Duodenal mucosa (tissue), 2 donors: ENCODE data around the gene EVI2B.
"Not testable (repeated sequence)": the region's sequence is repeated elsewhere in the genome, so short reads cannot be mapped to it uniquely, and the experiment has no call there.

Experiments used
- H3K27ac ChIP-seq: one replicate; pipeline ENCODE4 v1.7.0; 2013; ENCODE audit warnings: low read depth, low read length
- H3K27me3 ChIP-seq, 2 donors: one replicate each; pipeline ENCODE4 v1.7.0; 2013; ENCODE audit warnings: low read length in 2 of 2, control low read depth in 1 of 2; ENCODE audit not compliant: insufficient read depth in 2 of 2, control insufficient read depth in 1 of 2
- H3K36me3 ChIP-seq, 2 donors: one replicate each; pipeline ENCODE4 v1.7.0; 2013; ENCODE audit warnings: low read length in 2 of 2, control low read depth in 1 of 2; ENCODE audit not compliant: insufficient read depth in 2 of 2, control insufficient read depth in 1 of 2
- H3K4me1 ChIP-seq, 2 donors: one replicate each; pipeline ENCODE4 v1.7.0; 2013; ENCODE audit warnings: low read length in 2 of 2, control low read depth in 1 of 2; ENCODE audit not compliant: insufficient read depth in 2 of 2, control insufficient read depth in 1 of 2
- H3K4me3 ChIP-seq, 2 donors: one replicate each; pipeline ENCODE4 v1.7.0; 2013; ENCODE audit warnings: low read length in 2 of 2, low read depth in 1 of 2
- H3K9ac ChIP-seq, 2 donors: one replicate each; pipeline ENCODE4 v1.7.0; 2013; ENCODE audit warnings: low read length in 2 of 2, low read depth in 1 of 2
- H3K9me3 ChIP-seq, 2 donors: one replicate each; pipeline ENCODE4 v1.7.0; 2013; ENCODE audit warnings: low read length in 2 of 2, control low read depth in 1 of 2; ENCODE audit not compliant: control insufficient read depth in 1 of 2

EVI2B gene

DNA sequence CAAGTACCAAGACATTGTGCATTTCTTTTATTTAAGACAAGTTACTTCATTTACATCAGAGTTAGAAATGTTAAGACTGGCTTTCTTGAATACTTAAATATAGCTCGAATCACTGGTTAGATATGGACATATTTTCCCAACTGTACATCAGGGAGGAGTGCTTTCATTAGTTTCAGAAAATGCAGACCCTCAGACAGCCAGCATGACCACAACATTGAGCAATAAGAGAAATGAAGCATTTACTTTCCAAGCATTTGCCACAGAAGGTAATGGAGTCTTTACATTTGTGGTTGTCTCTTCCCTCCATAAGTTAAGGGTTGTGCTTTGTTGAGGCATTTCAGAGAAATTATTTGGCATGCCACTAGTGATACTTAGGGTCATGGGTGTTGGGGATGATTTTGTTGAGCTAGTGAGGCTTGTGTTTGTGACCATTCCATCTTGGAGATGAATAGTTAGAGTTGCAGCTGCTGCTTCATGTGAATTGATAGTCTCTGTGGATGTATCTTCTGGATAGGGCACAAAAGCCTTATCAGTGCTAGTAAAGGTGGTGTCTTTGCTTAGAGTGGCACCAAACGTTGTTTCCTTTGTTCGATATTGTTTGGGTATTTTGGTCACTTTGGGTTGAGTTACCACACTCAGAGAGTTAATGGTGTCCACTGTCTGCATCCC, 18.9 kb downstream of the EVI2B start:
- H3K4me1 ChIP-seq = no peaks in the 10 kb centered on the region
- no peaks in the 10 kb centered on the region for H3K36me3 ChIP-seq
- H3K4me3 ChIP-seq = no peak overlapping the region
- no peak overlapping the region for H3K9ac ChIP-seq
- no peak overlapping the region for H3K27ac ChIP-seq
- no peaks in the 10 kb centered on the region for H3K9me3 ChIP-seq
- H3K27me3 ChIP-seq = no peaks in the 10 kb centered on the region

GRCh38 chr17:31294231-31294630, 19.6 kb downstream of the EVI2B start:
- H3K9me3 ChIP-seq = no peaks in the 10 kb centered on the region
- no peak overlapping the region for H3K27ac ChIP-seq
- no peaks in the 10 kb centered on the region for H3K4me1 ChIP-seq
- no peak overlapping the region for H3K9ac ChIP-seq
- H3K36me3 ChIP-seq = no peaks in the 10 kb centered on the region
- no peaks in the 10 kb centered on the region for H3K27me3 ChIP-seq
- no peak overlapping the region for H3K4me3 ChIP-seq

GRCh38 chr17:31293581-31293980, 20.3 kb downstream of the EVI2B start:
- no peaks in the 10 kb centered on the region for H3K4me1 ChIP-seq
- no peak overlapping the region for H3K27ac ChIP-seq
- no peak overlapping the region for H3K9ac ChIP-seq
- H3K27me3 ChIP-seq = no peaks in the 10 kb centered on the region
- H3K4me3 ChIP-seq = no peak overlapping the region
- H3K9me3 ChIP-seq = no peaks in the 10 kb centered on the region
- H3K36me3 ChIP-seq = no peaks in the 10 kb centered on the region

GRCh38 chr17:31291820-31292219, 22.0 kb downstream of the EVI2B start:
- Histone ChIP-seq H3K27ac (no peak overlapping the region), H3K9ac (no peak overlapping the region), H3K4me1 (no peaks in the 10 kb centered on the region), H3K27me3 (no peaks in the 10 kb centered on the region), H3K36me3 (no peaks in the 10 kb centered on the region), H3K4me3 (no peak overlapping the region), H3K9me3 (no peaks in the 10 kb centered on the region)

DNA sequence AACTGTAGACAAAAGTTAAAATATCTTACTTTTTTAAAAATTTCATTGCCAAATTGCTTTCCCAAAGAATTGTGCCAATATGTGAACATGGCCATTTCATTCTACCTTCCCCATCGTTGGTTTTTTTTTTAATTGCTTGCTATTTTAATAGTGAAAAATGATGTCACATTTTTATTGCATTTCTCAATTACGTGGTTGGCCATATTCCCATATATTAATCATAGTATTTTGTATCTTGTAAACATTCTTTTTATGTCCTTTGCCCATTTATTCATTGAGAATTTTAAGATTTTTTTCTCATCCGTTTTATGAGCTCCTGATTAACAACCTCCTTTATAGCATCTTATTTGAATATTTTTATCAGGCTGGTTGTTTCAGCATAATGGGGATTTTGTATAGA, 24.1 kb downstream of the EVI2B start:
- H3K27ac ChIP-seq = no peak overlapping the region
- no peaks in the 10 kb centered on the region for H3K27me3 ChIP-seq
- H3K9me3 ChIP-seq = no peaks in the 10 kb centered on the region
- no peaks in the 10 kb centered on the region for H3K4me1 ChIP-seq
- H3K9ac ChIP-seq = no peak overlapping the region
- no peaks in the 10 kb centered on the region for H3K36me3 ChIP-seq
- H3K4me3 ChIP-seq = no peak overlapping the region

GRCh38 chr17:31287932-31288331, 25.9 kb downstream of the EVI2B start:
- H3K4me3 ChIP-seq, H3K27ac ChIP-seq, H3K9ac ChIP-seq, H3K27me3 ChIP-seq, H3K36me3 ChIP-seq, H3K4me1 ChIP-seq, H3K9me3 ChIP-seq: not testable (repeated sequence)

- no peaks in the 10 kb centered on the region for H3K27me3 ChIP-seq
- no peak overlapping the region for H3K4me3 ChIP-seq
- H3K9me3 ChIP-seq = no peaks in the 10 kb centered on the region
- no peak overlapping the region for H3K27ac ChIP-seq
- H3K36me3 ChIP-seq = no peaks in the 10 kb centered on the region
- H3K4me1 ChIP-seq = no peaks in the 10 kb centered on the region
- H3K9ac ChIP-seq = no peak overlapping the region
These were observed 27.3 kb downstream of the EVI2B start for GRCh38 chr17:31286587-31286986.

GRCh38 chr17:31283841-31284240, 30.0 kb downstream of the EVI2B start:
- no peak overlapping the region for H3K9ac ChIP-seq
- H3K27ac ChIP-seq = no peak overlapping the region
- H3K4me3 ChIP-seq = no peak overlapping the region
- no peaks in the 10 kb centered on the region for H3K4me1 ChIP-seq
- H3K9me3 ChIP-seq = no peaks in the 10 kb centered on the region
- H3K27me3 ChIP-seq = no peaks in the 10 kb centered on the region
- H3K36me3 ChIP-seq = no peaks in the 10 kb centered on the region

DNA sequence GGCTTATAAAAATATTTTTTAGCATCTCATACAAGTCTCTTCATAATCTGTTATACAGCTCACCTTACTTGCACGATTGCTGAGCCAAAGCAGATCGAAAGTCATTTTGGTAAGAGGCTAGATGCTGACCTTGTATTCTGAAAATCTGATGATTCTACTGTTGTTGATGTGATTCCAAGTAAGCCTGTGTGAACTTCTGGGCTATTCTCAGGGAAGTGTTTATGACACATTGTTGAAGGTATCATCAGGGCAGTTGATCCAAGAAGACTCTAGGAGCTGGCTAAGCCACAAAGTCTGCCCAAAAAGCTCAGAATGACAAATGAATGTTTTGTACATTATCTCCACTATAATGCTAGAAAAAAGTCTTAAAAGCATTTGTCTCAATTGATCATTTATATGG, 32.8 kb downstream of the EVI2B start:
- Histone ChIP-seq H3K27me3 (no peaks in the 10 kb centered on the region), H3K4me1 (no peaks in the 10 kb centered on the region), H3K36me3 (peaks cover 8 to 11% of the 10 kb centered on the region in 2 donors), H3K9me3 (no peaks in the 10 kb centered on the region), H3K9ac (no peak overlapping the region), H3K27ac (no peak overlapping the region), H3K4me3 (no peak overlapping the region)

DNA sequence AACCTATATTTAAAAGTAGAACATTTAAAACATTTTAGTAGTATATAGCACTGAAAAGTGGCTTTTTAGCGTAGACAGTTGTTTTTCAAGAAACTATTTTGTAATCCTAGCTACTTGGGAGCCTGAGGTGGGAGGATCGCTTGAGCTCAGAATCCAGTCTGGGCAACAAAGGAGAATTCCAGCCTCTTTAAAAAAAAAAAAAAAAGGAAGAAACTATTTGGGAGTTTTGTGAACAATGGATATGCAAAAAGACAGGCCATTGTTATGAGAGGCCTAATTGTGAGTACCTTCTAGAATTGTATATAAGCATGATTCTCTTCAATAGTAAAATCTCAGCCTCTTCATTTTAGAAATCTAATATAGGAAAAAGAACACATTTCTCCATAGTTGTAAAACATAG, 34.5 kb downstream of the EVI2B start:
- peaks cover 0 to under 1% of the 10 kb centered on the region in 2 donors for H3K4me1 ChIP-seq
- peaks cover 8 to 11% of the 10 kb centered on the region in 2 donors for H3K36me3 ChIP-seq
- H3K9me3 ChIP-seq = no peaks in the 10 kb centered on the region
- no peak overlapping the region for H3K27ac ChIP-seq
- H3K27me3 ChIP-seq = no peaks in the 10 kb centered on the region
- no peak overlapping the region for H3K9ac ChIP-seq
- H3K4me3 ChIP-seq = no peak overlapping the region

- Histone ChIP-seq H3K27me3 (no peaks in the 10 kb centered on the region), H3K36me3 (peaks cover 8 to 14% of the 10 kb centered on the region in 2 donors), H3K9me3 (no peaks in the 10 kb centered on the region), H3K4me3 (no peak overlapping the region), H3K4me1 (peaks cover 0 to 5% of the 10 kb centered on the region in 2 donors), H3K9ac (no peak overlapping the region), H3K27ac (no peak overlapping the region)
These were observed 38.7 kb downstream of the EVI2B start for GRCh38 chr17:31275116-31275515.
